SKM-1 (cell line): ENCODE measurements around the gene NUF2.
"Not testable (repeated sequence)": the region's sequence is repeated elsewhere in the genome, so short reads cannot be mapped to it uniquely, and the experiment has no call there.

ENCODE experiments used
- DNase-seq: peaks from one replicate; lab custom pipeline; 2025; ENCODE audit not compliant: unreplicated experiment; lab: John Stamatoyannopoulos, UW

NUF2 gene

GRCh38 chr1:163331116-163331515, 9.4 kb downstream of the NUF2 start:
- DNase-seq: no peak

- no peak for DNase-seq
These were observed 13.5 kb downstream of the NUF2 start for GRCh38 chr1:163335216-163335615.

GRCh38 chr1:163337631-163338030, 15.9 kb downstream of the NUF2 start:
- DNase-seq: no peak

GRCh38 chr1:163346326-163346870, 24.6 kb downstream of the NUF2 start:
- DNase-seq: no peak

GRCh38 chr1:163347106-163347505, 25.4 kb downstream of the NUF2 start:
- no peak for DNase-seq

- DNase-seq: no peak
These were observed 30.2 kb downstream of the NUF2 start for GRCh38 chr1:163351912-163352311.

DNA sequence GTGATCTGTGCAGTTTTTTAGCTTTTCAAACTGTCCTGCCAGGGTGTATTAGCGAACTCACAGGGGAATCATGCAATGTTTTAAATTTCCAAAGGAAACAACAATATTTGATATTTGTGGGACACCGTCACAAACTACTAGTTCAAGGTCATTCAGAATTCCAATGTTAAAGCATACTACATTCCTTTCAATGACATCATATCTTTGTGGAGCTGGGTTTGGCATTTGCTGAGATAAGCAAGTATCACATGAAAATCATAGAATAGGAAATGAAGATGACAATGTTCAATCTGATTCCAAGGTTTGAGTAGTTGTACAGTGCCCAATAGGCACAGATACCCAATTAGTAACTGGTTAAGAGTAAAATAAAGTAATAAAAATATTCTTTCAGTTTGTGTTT, 35.6 kb downstream of the NUF2 start:
- DNase-seq: no peak

DNA sequence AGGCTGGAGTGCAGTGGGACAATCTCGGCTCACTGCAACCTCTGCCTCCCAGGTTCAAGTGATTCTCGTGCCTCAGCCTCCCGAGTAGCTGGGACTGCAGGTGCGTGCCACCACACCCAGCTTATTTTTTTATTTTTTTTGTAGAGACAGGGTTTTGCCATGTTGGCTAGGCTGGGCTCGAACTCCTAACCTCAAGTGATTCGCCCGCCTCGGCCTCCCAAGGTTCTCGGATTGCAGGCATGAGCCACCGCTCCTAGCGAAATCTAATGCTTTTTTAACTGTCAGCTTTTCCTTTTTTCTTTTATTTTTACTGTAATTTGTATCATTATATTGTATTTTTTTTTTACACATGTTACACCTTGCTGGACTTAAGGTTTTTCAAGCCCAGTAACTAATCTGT, 36.4 kb downstream of the NUF2 start:
- not testable (repeated sequence) for DNase-seq

DNA sequence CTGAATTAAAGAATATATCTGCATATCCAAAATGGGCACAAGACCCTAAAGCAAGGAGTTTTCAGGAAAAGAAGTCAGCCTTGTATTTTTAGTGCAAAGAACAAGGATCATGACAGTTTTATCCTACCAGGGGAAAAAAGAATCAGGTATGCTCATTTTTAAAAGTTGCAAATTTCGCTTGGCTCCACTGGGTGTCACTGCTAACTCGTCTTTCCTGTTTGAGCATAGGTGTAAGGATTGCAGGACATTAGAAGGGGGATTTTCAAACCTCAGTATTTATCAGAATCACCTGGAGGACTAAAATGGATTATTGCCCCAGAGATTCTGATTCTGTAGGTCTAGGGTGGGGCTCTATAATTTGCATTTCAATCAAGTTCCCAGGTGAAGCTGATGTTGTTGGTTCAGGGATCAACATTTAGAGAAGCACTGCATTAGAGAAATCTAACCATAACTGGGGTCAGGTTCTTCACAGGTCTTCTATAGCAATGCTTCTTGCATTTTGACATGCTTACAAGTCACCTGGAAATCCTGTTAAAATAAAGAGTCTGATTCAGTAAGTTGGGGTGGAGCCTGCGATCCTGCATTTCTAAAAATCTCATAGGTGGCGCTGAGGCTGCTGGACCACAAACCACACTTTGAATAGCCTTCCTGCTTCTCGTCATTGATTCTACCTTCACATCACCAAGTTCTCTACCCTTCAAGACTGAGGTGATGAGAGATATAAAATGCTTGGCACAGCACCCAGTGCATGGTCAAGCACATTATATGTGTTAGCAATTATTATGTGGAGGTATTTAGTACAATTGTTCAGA, 39.6 kb downstream of the NUF2 start:
- DNase-seq: no peak

GRCh38 chr1:163365186-163365585, 43.4 kb downstream of the NUF2 start:
- no peak for DNase-seq

DNA sequence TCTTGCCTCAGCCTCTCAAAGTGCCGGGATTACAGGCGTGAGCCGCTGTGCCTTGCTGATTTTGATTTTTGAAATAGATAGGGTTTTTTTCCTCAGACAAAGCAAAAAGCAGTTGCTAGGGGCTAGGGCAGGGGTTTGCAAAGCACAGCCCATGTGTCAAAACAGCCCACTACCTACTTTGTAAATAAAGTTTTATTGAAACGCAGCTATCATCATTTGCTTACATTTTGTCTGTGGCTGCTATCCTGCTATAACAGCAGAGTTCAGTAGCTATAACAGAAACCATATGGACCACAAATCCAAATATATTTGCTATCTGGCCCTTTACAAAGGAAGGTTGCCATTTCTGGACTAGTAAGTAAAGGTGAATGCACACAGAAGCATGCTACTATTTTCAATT, 44.8 kb downstream of the NUF2 start:
- DNase-seq: no peak

- DNase-seq: no peak
These were observed 46.0 kb downstream of the NUF2 start for GRCh38 chr1:163367721-163368120.

GRCh38 chr1:163372576-163372975, 50.8 kb downstream of the NUF2 start:
- DNase-seq: no peak

GRCh38 chr1:163378554-163378953, 56.8 kb downstream of the NUF2 start:
- no peak for DNase-seq

GRCh38 chr1:163379801-163380200, 58.0 kb downstream of the NUF2 start:
- no peak for DNase-seq

GRCh38 chr1:163381487-163382184, 59.9 kb downstream of the NUF2 start:
- no peak for DNase-seq

DNA sequence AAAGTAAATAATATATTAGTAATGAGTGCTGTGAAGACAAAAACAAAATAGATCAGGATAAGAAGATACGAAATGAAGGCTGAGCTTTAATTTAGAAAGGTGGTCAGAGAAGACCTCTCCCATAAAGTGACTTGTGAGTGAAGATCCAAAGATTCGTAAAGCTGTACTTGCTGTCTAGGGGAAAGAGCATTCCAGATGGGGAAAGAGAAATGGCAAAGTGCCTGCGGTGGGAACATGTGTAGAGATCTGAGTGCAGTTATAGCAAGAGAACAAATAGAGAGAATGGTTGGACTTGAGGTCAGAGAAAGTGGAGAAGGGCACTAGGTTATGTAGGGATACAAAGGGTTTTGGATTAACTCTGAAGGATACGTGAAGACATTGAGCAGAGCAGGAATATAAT, 60.6 kb downstream of the NUF2 start:
- DNase-seq: no peak

DNA sequence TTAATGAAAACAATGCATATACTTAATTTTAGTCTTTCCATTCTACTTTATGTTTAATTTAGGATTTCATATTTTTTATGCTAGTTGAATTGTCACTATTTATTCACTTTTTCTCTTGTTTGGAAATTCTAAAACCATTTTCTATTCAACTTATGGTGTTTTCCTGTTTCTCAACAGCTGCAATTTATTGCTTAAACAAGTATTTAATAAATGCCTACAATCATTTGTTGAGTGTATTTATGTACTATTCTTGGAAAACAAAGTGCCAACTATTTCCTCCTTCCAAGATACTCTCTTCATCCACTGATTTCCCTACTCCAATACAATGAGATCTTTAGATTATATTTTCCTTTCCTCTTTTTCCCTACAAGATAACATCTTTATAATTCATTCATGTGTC, 65.4 kb downstream of the NUF2 start:
- DNase-seq: no peak

- DNase-seq: no peak
These were observed 67.2 kb downstream of the NUF2 start for GRCh38 chr1:163388970-163389369.

DNA sequence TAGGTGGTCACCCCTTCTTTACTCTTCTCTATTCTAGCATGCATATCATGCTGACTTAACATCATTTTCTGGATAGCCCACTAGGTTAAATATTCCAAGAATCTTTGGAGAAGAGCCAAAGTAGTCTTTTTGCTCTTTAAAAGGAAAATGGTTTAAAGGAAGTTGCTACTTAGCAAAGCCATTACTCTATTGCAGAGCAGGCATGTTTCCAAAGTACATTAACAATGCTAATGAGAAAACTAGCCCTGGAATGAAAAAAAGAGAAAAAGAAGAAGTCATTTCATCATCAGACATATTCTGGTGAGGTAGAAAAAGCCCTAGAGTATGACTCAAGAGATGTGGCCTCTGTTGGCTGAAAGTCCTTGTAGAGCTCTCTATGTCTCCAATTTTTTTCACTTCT, 74.0 kb downstream of the NUF2 start:
- DNase-seq: no peak

DNA sequence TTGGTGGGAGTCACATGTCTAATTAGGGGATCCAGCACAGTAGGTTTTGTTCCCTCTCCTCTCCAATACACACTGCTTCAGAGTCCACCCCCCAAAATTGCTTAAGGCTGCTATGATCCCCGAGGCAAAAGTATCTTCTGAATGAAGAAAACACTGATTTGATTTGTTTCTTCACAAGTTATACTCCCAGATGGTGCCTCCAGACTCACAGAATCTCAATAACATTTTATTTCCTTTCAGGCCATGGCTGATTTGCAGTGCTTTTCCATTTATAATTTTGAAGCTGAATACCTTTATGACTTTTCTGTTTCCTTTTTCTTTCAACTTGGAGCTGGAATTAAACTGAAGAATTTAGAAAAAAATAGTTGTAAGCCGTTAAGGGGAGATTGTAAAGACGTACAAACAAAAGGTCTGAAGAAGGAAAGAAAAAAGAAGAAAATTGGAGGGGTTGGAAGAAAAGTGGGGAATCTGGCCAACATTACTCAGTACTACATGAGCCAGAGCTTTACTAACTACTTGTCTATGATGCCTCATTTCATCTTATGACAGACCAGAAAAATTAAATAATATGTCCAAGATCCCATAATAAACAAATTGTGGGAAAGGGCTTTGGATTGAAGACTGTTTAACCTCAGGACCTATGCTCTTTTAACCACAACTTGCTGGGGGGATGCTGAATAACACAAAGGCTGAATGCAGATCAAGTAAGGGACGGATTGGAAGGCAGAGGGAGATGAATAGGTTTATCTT, 75.9 kb downstream of the NUF2 start:
- no peak for DNase-seq

DNA sequence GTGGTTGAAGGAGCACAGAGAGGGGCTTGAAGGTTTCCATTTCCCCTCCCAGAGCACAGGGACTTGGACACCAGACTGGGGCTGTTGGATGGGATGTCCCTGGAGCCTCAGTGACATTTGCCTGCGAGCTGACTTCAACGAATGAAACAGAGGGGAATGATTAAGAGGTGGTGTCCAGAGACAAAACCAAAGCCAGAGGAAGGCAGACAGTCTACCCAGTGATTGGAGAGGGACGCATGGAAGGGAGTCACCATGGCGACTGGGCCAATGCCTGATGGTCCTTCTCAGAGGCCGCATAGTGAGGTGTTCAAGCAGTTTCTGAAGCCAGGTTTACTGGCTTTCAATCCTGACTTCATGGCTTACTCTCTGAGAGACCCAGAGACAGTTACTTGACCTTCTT, 77.2 kb downstream of the NUF2 start:
- no peak for DNase-seq
